GM18526 (cell line): ENCODE data around the gene ACRBP.
A peak's percentile ranks its signal among the peaks of the same experiment; 100 is the strongest.

Source experiments
- POLR2A ChIP-seq: IDR thresholded peaks from 3 replicates; pipeline ENCODE4 v1.6.1; 2011; ENCODE audit not compliant: insufficient read length; ENCODE audit errors: extremely low read depth

Gene ACRBP

DNA sequence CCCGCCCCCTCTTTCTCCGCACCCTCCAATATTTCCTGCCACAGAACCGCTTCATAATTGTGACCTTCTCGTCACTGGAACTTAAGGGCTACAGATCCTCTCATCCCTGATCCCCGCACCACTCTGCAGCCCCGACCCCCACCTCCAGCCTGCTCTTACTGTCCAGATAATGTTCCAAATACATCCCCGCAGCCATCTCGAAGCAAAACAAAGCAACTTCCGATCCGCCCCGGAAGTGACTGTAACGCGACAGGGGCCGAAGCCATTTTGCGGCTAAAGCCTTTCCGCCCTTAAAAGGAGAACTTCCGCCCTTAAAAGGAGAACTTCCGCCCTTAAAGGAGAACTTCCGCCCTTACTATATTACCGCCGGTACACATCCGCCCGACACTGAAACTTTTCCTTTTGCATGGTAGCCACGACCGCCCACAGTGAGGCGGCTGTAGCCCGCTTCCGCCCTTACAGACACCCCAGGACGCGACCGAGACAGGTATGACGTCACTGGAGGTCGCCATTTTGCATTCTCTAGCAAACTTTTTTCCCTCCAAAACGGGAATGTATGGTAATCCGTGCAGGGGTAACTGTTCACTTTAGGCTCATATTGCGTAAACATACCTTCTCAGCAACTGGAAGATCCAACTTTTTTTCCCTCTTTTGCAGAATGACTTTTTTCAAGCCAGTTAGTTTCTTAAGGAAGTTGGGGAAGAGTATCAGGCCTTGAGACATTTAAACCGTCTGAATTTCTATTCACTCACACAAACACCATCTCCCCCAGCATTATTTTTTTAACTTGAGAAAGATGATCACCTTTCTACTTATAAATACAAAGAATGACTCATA is 15.9 kb upstream of the ACRBP start, which contains the start of gene ING4:
TSS of gene ING4 (minus strand) at position 214 of the 837 bp plus-strand sequence. CDS start at position 196, 18 bp downstream.
- peak; percentile 54 for TF ChIP-seq POLR2A

DNA sequence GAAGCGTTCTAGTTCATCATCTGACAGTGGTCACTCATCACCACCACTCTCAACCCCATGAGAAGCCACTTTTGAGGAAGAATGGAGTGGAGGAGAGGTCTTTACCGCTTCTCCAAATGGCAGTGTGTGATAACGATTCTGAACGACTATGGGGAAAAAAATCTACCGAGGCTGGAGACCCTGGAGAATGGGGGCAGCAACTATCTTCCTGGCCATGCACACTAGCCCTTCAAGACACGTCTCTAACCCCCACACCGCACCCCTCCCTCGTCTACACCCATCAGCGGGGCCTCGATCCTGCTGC is 15.3 kb upstream of the ACRBP start:
- TF ChIP-seq POLR2A = no peak

DNA sequence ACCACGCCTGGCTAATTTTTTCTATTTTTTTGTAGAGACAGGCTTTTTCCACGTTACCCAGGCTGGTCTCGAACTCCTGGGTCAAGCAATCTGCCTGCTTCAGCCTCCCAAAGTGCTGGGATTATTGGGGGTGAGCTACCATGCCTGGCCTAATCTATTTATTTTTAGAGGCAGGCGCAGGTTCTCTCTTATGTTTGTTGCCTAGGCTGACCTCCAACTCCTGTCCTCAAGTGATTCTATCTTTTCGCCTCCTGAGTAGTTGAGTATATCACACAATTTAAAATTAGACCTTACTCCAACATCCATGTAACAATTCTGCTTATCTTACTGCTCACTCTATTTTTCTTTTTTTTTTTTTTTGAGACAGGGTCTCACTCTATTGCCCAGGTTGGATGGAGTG is 6.8 kb upstream of the ACRBP start:
- TF ChIP-seq POLR2A = no peak

- no peak for TF ChIP-seq POLR2A
Observed at GRCh38 chr12:6653342-6653741, 6.1 kb upstream of the ACRBP start.

DNA sequence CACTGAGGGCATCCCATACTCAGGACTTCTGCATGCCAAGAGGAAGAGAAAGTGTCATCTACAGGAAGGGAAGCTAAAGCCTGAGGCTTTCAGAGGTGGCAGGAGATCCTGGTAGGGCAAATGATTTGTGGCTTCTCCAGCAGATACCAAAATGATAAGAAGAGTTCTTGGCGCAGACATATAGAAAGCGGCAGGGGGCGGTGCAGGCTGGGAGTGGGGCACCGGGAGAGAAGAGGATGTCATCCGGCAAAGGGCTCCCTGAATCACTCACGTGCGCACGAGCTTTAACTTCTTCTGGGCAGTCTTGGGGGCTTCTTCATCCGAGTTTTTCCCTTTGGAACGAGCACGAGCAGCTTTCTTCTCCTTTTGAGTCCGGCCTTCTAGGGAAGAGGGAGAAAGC is 5.2 kb upstream of the ACRBP start:
- TF ChIP-seq POLR2A = no peak

DNA sequence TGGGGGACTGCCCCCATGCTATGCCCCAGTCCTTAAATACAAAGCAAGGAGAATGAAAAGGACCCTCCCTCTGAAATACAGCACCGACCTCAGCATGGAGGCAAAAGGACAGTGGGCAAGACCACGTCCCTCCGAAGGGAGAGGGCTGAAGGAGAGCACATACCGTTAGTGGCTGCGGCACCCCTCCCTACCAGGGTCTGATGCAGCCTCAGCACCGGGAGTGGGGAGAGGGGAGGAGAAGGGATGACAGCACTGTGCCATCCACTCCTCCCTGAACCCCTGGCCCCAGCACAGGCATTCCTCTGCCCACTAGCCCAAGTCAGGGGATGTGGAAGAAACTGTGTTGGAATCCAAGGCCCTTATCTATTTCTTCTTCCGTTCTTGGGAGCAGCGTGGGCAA is 3.6 kb upstream of the ACRBP start:
- TF ChIP-seq POLR2A = no peak

DNA sequence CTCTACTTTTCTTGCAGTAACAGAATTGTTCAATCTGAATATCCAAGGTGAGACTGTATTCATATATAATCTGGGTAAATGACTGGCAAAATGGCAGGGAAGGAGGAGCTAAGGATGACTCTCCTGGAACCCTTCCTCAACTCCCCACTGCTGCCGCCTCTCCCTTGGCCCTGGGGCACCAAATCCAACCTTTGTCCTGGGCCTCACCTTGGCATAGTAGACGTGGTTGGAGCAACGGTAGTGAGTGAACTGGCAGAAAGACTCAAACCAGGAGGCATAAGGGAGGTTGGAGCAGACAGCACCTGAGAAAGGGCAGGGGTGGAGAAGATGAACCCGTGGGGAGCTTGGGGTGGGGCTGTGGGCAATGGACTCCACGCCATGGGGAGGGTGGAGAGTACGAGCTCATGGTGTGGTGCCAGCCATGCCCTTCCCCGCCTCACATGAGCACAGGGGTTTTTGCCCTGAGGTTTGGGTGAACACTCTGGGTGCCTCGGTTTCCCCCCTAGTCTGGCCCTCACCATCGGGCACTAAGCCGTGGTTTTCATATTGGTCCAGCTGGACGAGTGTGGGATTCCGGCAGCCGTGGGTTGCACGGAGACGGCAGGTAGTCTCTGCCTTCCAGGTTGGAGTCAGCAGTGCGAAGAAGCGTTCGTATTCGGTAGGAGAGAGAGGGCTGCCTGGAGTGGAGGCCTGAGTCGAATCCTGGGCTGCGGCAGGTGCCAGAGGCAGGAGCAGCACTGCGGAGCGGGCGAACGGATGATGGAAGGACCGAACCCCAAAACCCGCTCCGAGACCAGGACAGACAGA is 753 bp downstream of the ACRBP start:
- no peak for TF ChIP-seq POLR2A

DNA sequence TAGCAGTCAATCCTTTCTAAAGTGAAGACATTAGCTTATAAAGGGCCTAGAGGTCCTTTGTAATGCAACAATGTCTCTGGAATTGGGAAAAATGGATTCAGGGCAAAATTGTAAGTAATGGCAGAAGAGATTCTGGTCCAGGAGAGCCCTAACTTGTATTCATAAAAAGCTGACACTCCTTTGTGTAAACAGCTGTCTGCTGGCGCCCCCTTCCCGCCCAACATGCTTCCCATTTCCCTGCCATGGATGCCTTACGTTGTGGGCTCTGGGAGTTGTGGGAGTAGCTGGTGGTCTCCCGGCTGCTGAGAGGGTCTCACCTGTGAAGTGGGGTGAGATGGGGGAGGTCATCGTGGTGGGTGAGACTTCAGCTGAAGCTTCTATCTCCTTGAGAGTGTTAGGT is 2.3 kb downstream of the ACRBP start:
- no peak for TF ChIP-seq POLR2A

GRCh38 chr12:6644257-6644596 is 3.0 kb downstream of the ACRBP start:
- no peak for TF ChIP-seq POLR2A

DNA sequence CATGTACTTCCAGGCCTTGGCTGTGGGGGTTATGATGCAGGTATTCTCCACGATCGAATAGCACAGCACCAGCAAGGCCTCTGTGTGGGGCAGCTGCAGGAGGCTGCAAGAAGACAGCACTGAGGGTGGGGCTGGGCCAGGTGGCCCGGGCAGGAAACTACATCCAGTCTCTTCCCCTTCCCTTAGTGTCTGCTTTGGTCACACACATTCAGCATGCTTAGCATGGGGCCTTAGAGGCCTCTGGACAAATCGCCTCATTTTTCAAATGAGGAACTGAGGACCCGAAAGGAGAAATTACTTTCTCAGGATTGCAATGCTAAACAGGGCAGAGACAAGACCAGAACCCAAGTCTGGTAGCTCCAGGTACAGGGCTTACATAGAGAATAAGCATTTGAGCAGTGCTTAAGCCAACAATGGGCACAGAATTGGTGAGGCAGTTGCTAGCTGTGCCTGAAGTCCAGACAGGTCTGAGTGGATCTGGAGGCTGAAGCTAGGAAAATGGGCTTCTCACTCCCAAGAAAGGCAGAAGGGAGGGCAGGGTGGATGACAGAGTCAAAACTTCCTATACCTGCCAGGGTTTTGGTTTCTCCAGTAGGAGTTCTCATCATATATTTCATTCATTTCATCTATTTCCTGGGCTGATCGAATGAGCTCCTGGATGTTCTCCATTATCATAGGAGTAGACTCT is 3.5 kb downstream of the ACRBP start:
- TF ChIP-seq POLR2A = no peak

GRCh38 chr12:6641131-6641530 is 6.1 kb downstream of the ACRBP start:
- no peak for TF ChIP-seq POLR2A

DNA sequence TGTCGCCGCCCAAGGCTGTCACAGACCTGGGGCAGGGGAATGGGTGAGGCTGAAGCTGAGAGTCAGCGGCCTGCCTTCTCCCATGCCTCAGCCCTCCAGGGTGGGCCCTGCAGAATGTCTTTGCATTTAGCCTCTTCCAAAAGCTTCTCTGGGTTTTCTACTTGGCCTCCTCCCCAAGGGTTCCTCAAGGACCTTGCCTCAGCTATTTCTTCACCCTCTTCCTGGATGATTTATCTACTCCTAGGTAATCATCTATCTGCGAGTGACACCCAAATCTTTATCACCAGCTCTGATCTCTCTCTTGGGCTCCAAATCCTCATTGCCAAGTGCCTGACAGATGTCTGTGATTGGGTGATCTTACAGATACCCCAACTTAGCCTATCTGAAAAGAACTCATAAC is 6.7 kb downstream of the ACRBP start:
- no peak for TF ChIP-seq POLR2A

- no peak for TF ChIP-seq POLR2A
Observed at GRCh38 chr12:6639151-6639801, 8.0 kb downstream of the ACRBP start.

GRCh38 chr12:6638305-6638704 is 8.9 kb downstream of the ACRBP start:
- TF ChIP-seq POLR2A = no peak

DNA sequence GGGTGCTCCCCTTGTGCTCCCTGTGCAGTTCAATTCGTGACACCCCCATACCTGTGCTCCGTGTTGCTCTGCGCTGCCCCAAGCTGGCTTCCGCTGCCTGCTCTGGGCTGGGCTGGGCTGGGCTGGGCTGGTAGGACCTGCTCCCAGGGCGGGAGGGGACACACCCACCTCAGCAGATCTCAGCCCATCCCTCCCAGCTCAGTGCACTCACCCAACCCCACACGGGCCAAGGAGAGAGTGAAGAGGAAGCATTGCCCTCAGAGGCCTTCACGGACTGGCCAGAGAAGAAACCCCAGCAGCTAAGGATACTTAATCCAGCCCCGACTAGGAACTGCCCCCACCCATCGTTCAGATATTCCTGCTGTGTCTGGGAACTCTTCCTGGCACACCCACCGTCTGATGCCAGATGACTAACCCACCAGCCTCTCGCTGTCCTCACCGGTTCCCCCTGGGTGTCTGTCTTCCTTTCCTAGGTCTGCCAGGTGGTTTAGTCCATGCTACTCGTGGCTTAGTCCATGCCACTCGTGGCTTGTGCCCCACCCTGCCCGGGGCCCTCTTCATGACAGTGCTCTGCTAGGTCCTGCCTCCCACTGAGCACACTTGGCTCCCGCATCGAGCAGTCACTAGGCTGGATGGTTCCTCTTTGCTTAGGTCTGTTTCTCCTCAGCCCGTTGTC is 11.2 kb downstream of the ACRBP start, which contains the start of gene LPAR5:
TSS of gene LPAR5 (minus strand) at position 104 of the 676 bp plus-strand sequence. CDS start 14,711 bp downstream, outside the sequence.
- TF ChIP-seq POLR2A = peak; percentile 54
